Measurements from ENCODE around the gene AP3M1.

The AP3M1 gene

GRCh38 chr10:74187237-74187636, 36.6 kb upstream of the AP3M1 start:
- in situ Hi-C loops (cut with HindIII; ENCODE audit: low sequenced_read_pairs), result no loop called here
- DNase-seq (ENCODE audit: low read depth), result no peak
- no peak for TF ChIP-seq CTCF (IDR thresholded peaks at IDR 0.05; ENCODE audit: low read depth, low read length, missing control alignments)
- no peak overlapping the region for H3K4me3 ChIP-seq (ENCODE audit: low read depth, low read length)

GRCh38 chr10:74186678-74187077, 36.0 kb upstream of the AP3M1 start:
- DNase-seq (ENCODE audit: low read depth), result no peak
- no peak for TF ChIP-seq CTCF (IDR thresholded peaks at IDR 0.05; ENCODE audit: low read depth, low read length, missing control alignments)
- no peak overlapping the region for H3K4me3 ChIP-seq (ENCODE audit: low read depth, low read length)
- in situ Hi-C loops (cut with HindIII; ENCODE audit: low sequenced_read_pairs), result no loop called here

- in situ Hi-C loops (cut with HindIII; ENCODE audit: low sequenced_read_pairs), result no loop called here
- no peak for TF ChIP-seq CTCF (IDR thresholded peaks at IDR 0.05; ENCODE audit: low read depth, low read length, missing control alignments)
- H3K4me3 ChIP-seq (ENCODE audit: low read depth, low read length), result no peak overlapping the region
- no peak for DNase-seq (ENCODE audit: low read depth)
These were observed 28.6 kb upstream of the AP3M1 start for GRCh38 chr10:74179111-74179710.

- no peak for DNase-seq (ENCODE audit: low read depth)
- in situ Hi-C loops (cut with HindIII; ENCODE audit: low sequenced_read_pairs), result no loop called here
- no peak for TF ChIP-seq CTCF (IDR thresholded peaks at IDR 0.05; ENCODE audit: low read depth, low read length, missing control alignments)
- H3K4me3 ChIP-seq (ENCODE audit: low read depth, low read length), result no peak overlapping the region
These were observed 27.6 kb upstream of the AP3M1 start for GRCh38 chr10:74178042-74178791.

GRCh38 chr10:74177140-74177677, 26.6 kb upstream of the AP3M1 start:
- DNase-seq (ENCODE audit: low read depth), result no peak
- H3K4me3 ChIP-seq (ENCODE audit: low read depth, low read length), result peak overlapping the region; percentile 59
- in situ Hi-C loops (cut with HindIII; ENCODE audit: low sequenced_read_pairs), result no loop called here
- no peak for TF ChIP-seq CTCF (IDR thresholded peaks at IDR 0.05; ENCODE audit: low read depth, low read length, missing control alignments)

- TF ChIP-seq CTCF (IDR thresholded peaks at IDR 0.05; ENCODE audit: low read depth, low read length, missing control alignments), result no peak
- peak; percentile 75 for DNase-seq (ENCODE audit: low read depth)
- in situ Hi-C loops (cut with HindIII; ENCODE audit: low sequenced_read_pairs), result no loop called here
- H3K4me3 ChIP-seq (ENCODE audit: low read depth, low read length), result peak overlapping the region; percentile 59
These were observed 25.9 kb upstream of the AP3M1 start for GRCh38 chr10:74176380-74177139.

All from astrocyte of the cerebellum (primary cell).